Heart left ventricle (tissue), 16 donors: ENCODE results near the gene BCAS1. TPM values are rescaled to one million over a fixed set of nuclear protein-coding genes. Genes with fewer than 3 reads are reported as not detected.

Source experiments
- ATAC-seq, 4 donors: fragments of 200-7000 bp; cut with Tn5 transposase; one replicate each; pipeline ENCODE4 v1.9.1; 2020 to 2022; ENCODE audit warnings: moderate library complexity in 4 of 4, mild to moderate bottlenecking in 3 of 4, moderate number of reproducible peaks in 1 of 4
- DNase-seq, 5 donors: peaks; one replicate each; pipeline ENCODE4 v3.0.0-alpha.2; 2020
- H3K27ac ChIP-seq, 12 donors: fragments of 200-600 bp; sonication (generic) in 4 of 12; one replicate each; pipeline versions ENCODE4 v1.5.0 to v1.8.0; 2016 to 2022; ENCODE audit warnings: mild to moderate bottlenecking in 2 of 12
- H3K27me3 ChIP-seq, 9 donors: fragments of 200-600 bp; sonication (generic) in 2 of 9; one replicate each; pipeline versions ENCODE4 v1.5.1 to v1.8.0; 2016 to 2022; ENCODE audit warnings: mild to moderate bottlenecking in 3 of 9
- H3K36me3 ChIP-seq, 9 donors: fragments of 200-600 bp; sonication (generic) in 2 of 9; one replicate each; pipeline versions ENCODE4 v1.5.0 to v1.8.0; 2018 to 2022; ENCODE audit warnings: mild to moderate bottlenecking in 2 of 9
- H3K4me1 ChIP-seq, 12 donors: fragments of 200-600 bp; sonication (generic) in 4 of 12; one replicate each; pipeline versions ENCODE4 v1.5.0 to v1.8.0; 2016 to 2022; ENCODE audit warnings: mild to moderate bottlenecking in 3 of 12
- H3K4me3 ChIP-seq, 12 donors: fragments of 200-600 bp; sonication (generic) in 4 of 12; one replicate each; pipeline versions ENCODE4 v1.5.0 to v1.8.0; 2017 to 2022; ENCODE audit warnings: mild to moderate bottlenecking in 9 of 12, moderate library complexity in 4 of 12
- H3K9me3 ChIP-seq, 12 donors: fragments of 200-600 bp; sonication (generic) in 4 of 12; one replicate each; pipeline versions ENCODE4 v1.5.0 to v1.8.0; 2016 to 2022; ENCODE audit warnings: mild to moderate bottlenecking in 1 of 12
- CTCF ChIP-seq, 12 donors: fragments of 200-600 bp; sonication (generic) in 4 of 12; IDR thresholded peaks; one replicate each; pipeline versions ENCODE4 v1.5.0 to v1.8.0; 2018 to 2022; ENCODE audit warnings: antibody characterized with exemption in 12 of 12, mild to moderate bottlenecking in 5 of 12
- POLR2A ChIP-seq, 2 donors: fragments of 450-650 bp; IDR thresholded peaks; one replicate each; pipeline ENCODE4 v1.6.1; 2017; ENCODE audit warnings: antibody characterized with exemption in 2 of 2, mild to moderate bottlenecking in 2 of 2, moderate library complexity in 2 of 2
- WGBS, 4 donors: extraction: QIAGEN DNeasy Blood & Tissue Kit in 2 of 4; methylation state at CpG; one replicate each; pipeline versions ENCODE4 v1.1.5 to v1.1.7; 2013 to 2018; 5-methylcytosine and 5-hydroxymethylcytosine counted together
- intact Hi-C, 10 donors: fragments of 100-400 bp; cut with DNase I; formaldehyde crosslinking; loops; one replicate each; pipeline versions ENCODE4 v1.11.1 to v1.14.2; 2022
- polyA plus RNA-seq, 2 donors: library from polyadenylated mRNA; stranded (reverse); fragments of 200-250 nt; gene quantifications; one replicate each; pipeline ENCODE4 v1.2.3, GENCODE V29; 2013
- total RNA-seq, 9 donors: library from RNA; depleted of rRNA in 2 of 9; stranded (reverse); fragments of >200 nt in 2 of 9; fragmentation: NEBNext Ultra II Directional in 3 of 9; extraction: Animal tissue kit (Norgen Biotek cat#: 25700) in 3 of 9; gene quantifications; one replicate each; pipeline versions ENCODE4 v1.1.0 to v1.2.4, GENCODE V29; 2016 to 2023
- donor health status: ischemic (EF 13 %, LVEDD 7.1; RV severe dilation, severe dysfunction).
- donor health status: healthy with polysubstance abuse.
- donor health status: DM: no; HTN: yes; CAD: no.
- donor health status: DM: no; HTN: no; CAD: no.
- donor health status: ischemic (EF 25% LVEDD 6.9; RV normal size, moderate dysfunction).
- donor health status: ischemic (EF 25% LVEDD 5.7; RV mildly dilated, moderate dysfunction).
- donor health status: healthy.
- donor health status: DM: yes; HTN: yes; CAD: no.
- donor health status: ischemic (EF 35%, LVEDD 5.7; RV mildly dilated, moderate dysfunction).
- donor health status: nonischemic (EF 11% LVEDD 7.7; RV severe dilation, severe dysfunction).
- donor health status: DM: yes; HTN: yes; CAD: no.
- donor health status: PGD.
- donor health status: ischemic (EF 29% LVEDD 5.4; RV normal size, mild dysfunction).
- donor health status: nonischemic (EF 23%, LVEDD 6.1; RV moderate dilation, normal function).

Gene BCAS1
- total and polyA plus RNA-seq, 11 donors, result not detected

GRCh38 chr20:54040531-54040930 lies 29.9 kb downstream of the BCAS1 start:
- TF ChIP-seq POLR2A (IDR thresholded peaks at IDR 0.05) (no peak), CTCF (IDR thresholded peaks at IDR 0.05) (no peak)
- H3K4me3 ChIP-seq, result no peak overlapping the region
- 43 to 55% (median 45%) methylated on average over 3 of the region's 3 CpGs; no CpG with 5 or more reads in 1 of the 4 donors for WGBS, 4 donors
- no peaks in the 10 kb centered on the region for H3K4me1 ChIP-seq
- intact Hi-C loops, result no loop called here
- H3K27me3 ChIP-seq, result peaks cover 0 to 13% (median 0%) of the 10 kb centered on the region in 9 donors
- ATAC-seq (no peak), DNase-seq (no peak)
- H3K36me3 ChIP-seq, result no peaks in the 10 kb centered on the region
- no peaks in the 10 kb centered on the region for H3K9me3 ChIP-seq
- no peak overlapping the region for H3K27ac ChIP-seq

DNA sequence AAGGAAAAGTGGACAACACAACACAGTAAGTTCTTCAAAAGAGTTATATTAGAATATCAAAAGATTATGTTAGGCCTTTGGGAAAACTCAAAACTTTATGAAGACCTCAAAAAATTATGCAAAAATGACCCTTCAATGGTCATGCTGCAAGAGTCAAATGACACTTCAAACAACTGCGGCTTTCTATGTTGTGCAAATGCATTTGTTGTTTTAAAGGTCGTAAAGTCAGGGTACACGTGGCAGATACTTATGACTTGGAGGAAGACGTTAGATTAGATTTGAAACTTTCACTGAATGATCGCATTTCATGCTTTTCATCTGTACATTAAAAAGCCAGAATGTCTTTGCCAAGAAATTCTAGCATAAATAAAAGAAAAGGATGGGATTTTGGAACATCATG lies 31.4 kb downstream of the BCAS1 start:
- H3K9me3 ChIP-seq, result peaks cover 0 to 2% (median 0%) of the 10 kb centered on the region in 12 donors
- H3K36me3 ChIP-seq, result no peaks in the 10 kb centered on the region
- peaks cover 0 to 13% (median 0%) of the 10 kb centered on the region in 9 donors for H3K27me3 ChIP-seq
- H3K4me1 ChIP-seq, result no peaks in the 10 kb centered on the region
- ATAC-seq, result no peak
- H3K4me3 ChIP-seq, result no peak overlapping the region
- intact Hi-C loops, result no loop called here
- H3K27ac ChIP-seq, result no peak overlapping the region
- TF ChIP-seq POLR2A (IDR thresholded peaks at IDR 0.05), result no peak
- TF ChIP-seq CTCF (IDR thresholded peaks at IDR 0.05), result no peak
- WGBS, 4 donors, result 64 to 66% (median 65%) methylated on average over 5 of the region's 5 CpGs; no CpG with 5 or more reads in 1 of the 4 donors
- DNase-seq, result no peak

DNA sequence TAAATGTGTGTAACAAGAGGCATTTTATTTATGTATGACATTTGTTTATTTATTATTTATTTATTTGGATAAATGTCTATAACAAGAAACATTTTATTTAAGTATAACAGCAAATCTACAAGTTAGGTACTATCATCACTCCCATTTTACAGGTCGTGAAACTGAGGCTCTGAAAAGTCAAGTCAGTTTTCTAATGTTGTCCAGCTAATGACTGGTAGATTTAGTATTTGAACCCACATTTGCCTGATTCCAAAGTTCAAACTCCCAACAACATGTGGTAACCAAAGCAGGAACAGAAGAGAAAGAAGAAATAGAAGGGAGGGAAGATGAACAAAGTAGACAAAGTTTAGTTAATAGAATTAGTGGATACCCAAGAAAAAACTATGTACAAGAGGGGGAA lies 32.9 kb downstream of the BCAS1 start:
- Histone ChIP-seq H3K4me1 (no peaks in the 10 kb centered on the region), H3K9me3 (peaks cover 0 to 6% (median 0%) of the 10 kb centered on the region in 12 donors), H3K27ac (no peak overlapping the region), H3K36me3 (no peaks in the 10 kb centered on the region), H3K4me3 (no peak overlapping the region), H3K27me3 (peaks cover 0 to 13% (median 0%) of the 10 kb centered on the region in 9 donors)
- DNase-seq (no peak), ATAC-seq (no peak)
- 85 to 91% (median 90%) methylated on average over 1 of the region's 1 CpG; no CpG with 5 or more reads in 1 of the 4 donors for WGBS, 4 donors
- intact Hi-C loops, result no loop called here
- no peak for TF ChIP-seq POLR2A (IDR thresholded peaks at IDR 0.05)
- TF ChIP-seq CTCF (IDR thresholded peaks at IDR 0.05), result no peak

DNA sequence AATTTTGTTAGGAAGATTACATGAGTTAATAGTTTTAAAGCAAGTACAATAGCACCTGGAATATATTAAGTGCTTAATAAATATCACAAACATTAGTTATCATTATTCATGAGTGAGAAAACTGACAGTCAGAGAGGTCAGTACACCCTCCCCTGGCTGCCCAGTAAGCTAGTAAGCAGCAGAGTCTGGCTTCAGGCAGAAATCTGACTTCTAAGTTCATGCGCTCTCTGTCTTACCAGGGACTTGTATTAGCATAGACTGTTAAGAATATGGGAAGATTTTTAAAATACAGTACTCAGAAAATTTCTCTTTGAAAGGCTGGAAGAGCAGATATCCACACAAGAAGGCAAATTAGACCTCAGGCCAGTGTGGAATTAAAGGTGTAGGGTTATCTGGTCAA lies 40.8 kb downstream of the BCAS1 start:
- Histone ChIP-seq H3K4me1 (no peaks in the 10 kb centered on the region), H3K27ac (no peak overlapping the region), H3K36me3 (no peaks in the 10 kb centered on the region), H3K9me3 (peaks cover 0 to 15% (median 2%) of the 10 kb centered on the region in 12 donors), H3K27me3 (peaks cover 0 to 10% (median 0%) of the 10 kb centered on the region in 9 donors), H3K4me3 (no peak overlapping the region)
- 97 to 100% (median 98%) methylated on average over 1 of the region's 1 CpG for WGBS, 4 donors
- DNase-seq, result no peak
- ATAC-seq, result no peak
- TF ChIP-seq POLR2A (IDR thresholded peaks at IDR 0.05) (no peak), CTCF (IDR thresholded peaks at IDR 0.05) (no peak)
- intact Hi-C loops, result no loop called here
